Prostate gland (tissue), 2 donors: Measurements from ENCODE around the gene GALNT8. TPM values are rescaled to one million over a fixed set of nuclear protein-coding genes. Genes with fewer than 3 reads are reported as not detected.

Source experiments
- DNase-seq: peaks from one replicate; pipeline ENCODE4 v3.0.0-alpha.2; 2019; ENCODE audit warnings: low spot score
- H3K27ac ChIP-seq, 2 donors: fragments of 200-600 bp; sonication (generic); 2 replicates each; pipeline ENCODE4 v1.5.1; 2017 to 2019
- H3K27me3 ChIP-seq: fragments of 200-600 bp; sonication (generic); replicated peaks from 2 replicates; pipeline ENCODE4 v1.5.1; 2019; ENCODE audit not compliant: insufficient read depth
- H3K36me3 ChIP-seq, 2 donors: fragments of 200-600 bp; sonication (generic); 1 replicate in 1 of 2; 2 replicates in 1 of 2; pipeline versions ENCODE4 v1.5.1 to v1.8.1; 2017 to 2019
- H3K4me1 ChIP-seq: fragments of 200-600 bp; sonication (generic); replicated peaks from 2 replicates; pipeline ENCODE4 v1.5.1; 2019
- H3K4me3 ChIP-seq, 2 donors: fragments of 200-600 bp; sonication (generic); 2 replicates each; pipeline ENCODE4 v1.5.1; 2017 to 2019
- H3K9me3 ChIP-seq: fragments of 200-600 bp; sonication (generic); 2 replicates; pipeline ENCODE4 v1.5.1; 2017
- CTCF ChIP-seq, 4 experiments: fragments of 200-600 bp in 2 of 4; fragments of 450-650 bp in 2 of 4; sonication (generic) in 2 of 4; IDR thresholded peaks; 1 replicate in 3 of 4; 2 replicates in 1 of 4; pipeline ENCODE4 v1.5.1; 2016 to 2019; ENCODE audit warnings: antibody characterized with exemption in 4 of 4, mild to moderate bottlenecking in 2 of 4, moderate library complexity in 2 of 4
- POLR2A ChIP-seq: fragments of 450-650 bp; IDR thresholded peaks from one replicate; pipeline ENCODE4 v1.6.1; 2016; ENCODE audit warnings: antibody characterized with exemption, mild to moderate bottlenecking
- POLR2AphosphoS5 ChIP-seq: sonication (generic); formaldehyde crosslinking; IDR thresholded peaks from one replicate; pipeline ENCODE4 v1.6.1; 2017; ENCODE audit warnings: antibody characterized with exemption
- WGBS: methylation state at CpG from one replicate; pipeline ENCODE4 v1.1.5; 2018; 5-methylcytosine and 5-hydroxymethylcytosine counted together
- intact Hi-C: fragments of 100-400 bp; cut with DNase I; formaldehyde crosslinking; loops from one replicate; pipeline ENCODE4 v1.14.2; 2022
- total RNA-seq, 2 donors: library from RNA; depleted of rRNA; stranded (reverse); fragments of >200 nt; gene quantifications; one replicate each; pipeline ENCODE4 v1.1.0, GENCODE V29; 2016

GALNT8 gene
- total RNA-seq, 2 donors from 2014 or later, result 0.41 to 5.1 TPM

DNA sequence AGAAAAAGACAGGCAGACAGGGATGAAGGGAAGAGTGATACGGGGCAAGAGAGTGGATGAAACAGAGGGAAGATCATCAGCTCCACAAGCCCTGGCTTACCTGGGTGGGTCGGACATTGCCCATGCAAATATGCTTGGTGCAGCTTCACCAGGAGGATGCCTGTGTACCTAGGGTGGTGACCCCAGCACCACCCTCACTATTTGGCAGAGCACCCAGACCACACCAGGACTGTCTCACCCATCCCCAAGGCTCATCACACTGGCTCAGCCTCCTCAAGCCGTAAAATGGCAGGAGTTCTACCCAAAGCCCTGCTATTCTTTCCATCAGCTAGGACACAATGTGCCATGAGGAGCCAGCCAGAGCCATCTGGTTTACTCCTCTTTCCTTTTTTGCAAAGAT, 3.0 kb downstream of the GALNT8 start:
- WGBS, result 94% methylated on average over 3 of the region's 3 CpGs
- TF ChIP-seq CTCF (IDR thresholded peaks at IDR 0.05) (no peak), POLR2A (no peak), POLR2AphosphoS5 (no peak)
- intact Hi-C loops, result no loop called here
- DNase-seq, result no peak
- Histone ChIP-seq H3K9me3 (no peaks in the 10 kb centered on the region), H3K4me3 (no peak overlapping the region), H3K36me3 (no peaks in the 10 kb centered on the region), H3K4me1 (no peaks in the 10 kb centered on the region), H3K27me3 (no peaks in the 10 kb centered on the region), H3K27ac (no peak overlapping the region)

- TF ChIP-seq POLR2A (no peak), CTCF (IDR thresholded peaks at IDR 0.05) (no peak), POLR2AphosphoS5 (no peak)
Measured at GRCh38 chr12:4725057-4725456, 4.9 kb downstream of the GALNT8 start.

DNA sequence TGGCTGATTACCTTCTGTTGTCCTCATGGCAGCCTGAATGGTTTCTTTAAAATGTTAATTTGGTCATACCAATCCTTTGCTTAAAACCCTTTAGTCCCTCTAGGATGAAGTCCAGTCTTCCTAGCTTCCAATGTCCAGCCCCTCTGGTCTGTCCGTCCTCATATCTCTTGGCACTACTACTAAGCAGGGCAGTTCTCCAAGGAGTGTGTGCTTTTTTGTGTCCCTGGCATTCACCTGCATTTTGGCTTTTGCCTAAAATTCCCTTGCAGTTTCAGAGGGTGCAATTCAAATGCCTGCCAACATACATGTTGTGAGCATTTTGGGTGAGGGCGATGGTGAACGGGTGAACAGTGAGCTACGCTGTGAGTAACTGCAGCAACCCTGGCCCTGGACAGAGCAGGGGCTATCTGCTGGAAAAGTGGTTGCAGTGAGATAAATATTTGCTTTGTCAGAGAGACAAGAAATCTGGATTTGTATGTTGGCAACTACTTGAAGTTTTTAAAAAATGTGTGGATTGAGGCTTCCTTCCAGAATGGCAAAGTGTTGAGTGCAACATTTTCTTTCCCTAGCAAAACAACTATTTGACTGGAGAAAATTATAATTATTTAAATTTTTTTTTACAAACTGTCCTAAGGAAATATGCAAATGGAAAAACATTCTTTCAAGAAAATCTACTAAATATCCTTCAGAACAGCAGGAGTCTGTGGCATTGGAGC, 14.6 kb downstream of the GALNT8 start:
- WGBS, result 47% methylated on average over 4 of the region's 4 CpGs
- Histone ChIP-seq H3K4me3 (no peak overlapping the region), H3K27ac (no peak overlapping the region), H3K36me3 (no peaks in the 10 kb centered on the region), H3K9me3 (no peaks in the 10 kb centered on the region), H3K27me3 (no peaks in the 10 kb centered on the region), H3K4me1 (no peaks in the 10 kb centered on the region)
- DNase-seq, result no peak
- TF ChIP-seq CTCF (IDR thresholded peaks at IDR 0.05) (no peak), POLR2AphosphoS5 (no peak), POLR2A (no peak)
- intact Hi-C loops, result no loop called here

More at GRCh38 chr12:4725057-4725456, 4.9 kb downstream of the GALNT8 start:
- intact Hi-C loops, result no loop called here
- WGBS, result 83% methylated on average over 3 of the region's 3 CpGs
- no peak for DNase-seq
- H3K9me3 ChIP-seq, result no peaks in the 10 kb centered on the region
- H3K4me3 ChIP-seq, result no peak overlapping the region
- H3K27ac ChIP-seq, result no peak overlapping the region
- H3K4me1 ChIP-seq, result no peaks in the 10 kb centered on the region
- H3K27me3 ChIP-seq, result no peaks in the 10 kb centered on the region
- no peaks in the 10 kb centered on the region for H3K36me3 ChIP-seq

DNA sequence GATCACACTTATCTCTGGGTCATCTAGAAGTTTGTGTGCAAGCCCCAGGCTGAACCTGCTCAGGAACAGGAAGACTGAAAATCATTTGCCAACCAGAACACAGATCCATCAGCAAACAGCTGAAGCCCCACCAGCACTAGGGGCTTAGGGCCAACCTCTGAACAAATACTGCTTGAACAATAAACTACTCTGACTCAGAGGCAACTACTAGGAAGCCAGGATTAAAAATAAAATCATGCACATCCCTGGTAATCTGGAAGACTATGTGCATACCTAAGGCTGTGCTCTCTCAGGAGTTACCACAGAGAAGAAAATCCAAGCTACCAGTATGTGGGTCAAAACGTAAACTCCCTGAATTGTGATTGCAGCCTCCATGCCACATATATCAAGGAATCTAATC, 15.9 kb downstream of the GALNT8 start:
- H3K9me3 ChIP-seq, result no peaks in the 10 kb centered on the region
- H3K36me3 ChIP-seq, result no peaks in the 10 kb centered on the region
- no peaks in the 10 kb centered on the region for H3K27me3 ChIP-seq
- TF ChIP-seq POLR2A, result no peak
- TF ChIP-seq POLR2AphosphoS5, result no peak
- no peak for TF ChIP-seq CTCF (IDR thresholded peaks at IDR 0.05)
- no peaks in the 10 kb centered on the region for H3K4me1 ChIP-seq
- H3K4me3 ChIP-seq, result no peak overlapping the region
- no peak for DNase-seq
- 39% methylated on average over 1 of the region's 1 CpG for WGBS
- intact Hi-C loops, result no loop called here
- H3K27ac ChIP-seq, result no peak overlapping the region

DNA sequence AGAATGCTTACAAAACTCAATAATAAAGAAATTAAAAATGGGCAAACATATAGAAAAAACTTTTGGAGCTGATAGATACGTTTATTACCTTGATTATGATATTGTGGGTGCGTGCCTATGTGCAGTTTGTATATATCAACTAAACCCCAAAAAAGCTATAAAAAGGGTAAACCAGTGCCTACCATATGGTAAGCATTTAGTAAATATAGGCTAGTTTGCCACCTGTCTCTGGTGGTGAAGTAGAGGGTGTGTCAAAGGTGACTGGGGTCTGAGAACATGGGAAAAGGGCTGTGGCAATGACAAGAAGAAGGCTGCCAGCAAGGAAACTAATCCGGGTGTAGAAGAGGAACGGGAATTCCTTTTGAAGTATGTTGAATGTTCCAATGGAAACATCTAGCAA, 18.3 kb downstream of the GALNT8 start:
- intact Hi-C loops, result no loop called here
- no peaks in the 10 kb centered on the region for H3K9me3 ChIP-seq
- no peak for DNase-seq
- no peak overlapping the region for H3K27ac ChIP-seq
- no peak for TF ChIP-seq POLR2AphosphoS5
- no peak for TF ChIP-seq POLR2A
- no peaks in the 10 kb centered on the region for H3K4me1 ChIP-seq
- H3K4me3 ChIP-seq, result no peak overlapping the region
- no peaks in the 10 kb centered on the region for H3K27me3 ChIP-seq
- 85% methylated on average over 4 of the region's 4 CpGs for WGBS
- no peaks in the 10 kb centered on the region for H3K36me3 ChIP-seq
